Measurements from ENCODE around the gene HNF4A.
A peak's percentile ranks its signal among the peaks of the same experiment; 100 is the strongest.

DNA sequence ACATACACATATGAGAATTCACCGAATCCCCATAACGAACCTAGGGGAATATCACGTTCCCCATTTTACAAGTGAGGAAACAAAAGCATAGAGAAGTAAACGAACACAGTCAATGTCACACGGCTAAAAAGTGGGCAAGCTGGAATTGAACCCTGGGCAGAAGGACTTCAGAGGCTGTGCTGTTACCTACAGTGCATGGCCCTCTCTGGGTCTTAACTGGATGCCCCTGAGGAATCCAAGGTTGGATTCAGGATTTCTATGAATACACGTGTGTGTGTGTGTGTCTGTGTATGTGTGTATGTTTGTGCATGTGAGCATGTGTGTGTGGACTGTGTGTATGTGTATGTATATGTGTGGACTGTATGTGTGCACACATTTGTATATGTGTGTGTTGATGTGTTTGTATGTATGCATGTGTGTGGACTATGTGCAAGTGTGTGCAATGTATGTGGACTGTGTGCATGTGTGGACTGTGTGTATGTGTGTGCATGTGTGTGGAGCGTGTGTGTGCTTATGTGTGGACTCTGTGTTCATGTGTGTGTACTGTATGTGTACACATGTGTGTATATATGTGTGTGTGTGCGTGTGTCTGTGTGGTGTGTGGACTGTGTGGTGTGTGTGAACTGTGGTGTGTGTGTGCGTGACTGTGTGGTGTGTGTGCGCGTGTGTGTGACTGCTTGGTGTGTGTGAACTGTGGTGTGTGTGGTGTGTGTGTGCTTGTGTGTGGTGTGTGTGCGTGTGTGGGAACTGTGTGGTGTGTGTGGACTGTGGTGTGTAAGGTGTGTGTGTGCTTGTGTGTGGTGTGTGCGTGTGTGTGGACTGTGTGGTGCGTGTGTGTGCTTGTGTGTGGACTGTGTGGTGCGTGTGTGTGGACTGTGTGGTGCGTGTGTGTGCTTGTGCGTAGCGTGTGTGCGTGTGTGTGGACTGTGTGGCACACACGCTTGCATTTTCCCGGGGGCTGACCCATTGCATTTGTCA lies 49.0 kb downstream of the HNF4A start:
- TF ChIP-seq, protein P1, sequence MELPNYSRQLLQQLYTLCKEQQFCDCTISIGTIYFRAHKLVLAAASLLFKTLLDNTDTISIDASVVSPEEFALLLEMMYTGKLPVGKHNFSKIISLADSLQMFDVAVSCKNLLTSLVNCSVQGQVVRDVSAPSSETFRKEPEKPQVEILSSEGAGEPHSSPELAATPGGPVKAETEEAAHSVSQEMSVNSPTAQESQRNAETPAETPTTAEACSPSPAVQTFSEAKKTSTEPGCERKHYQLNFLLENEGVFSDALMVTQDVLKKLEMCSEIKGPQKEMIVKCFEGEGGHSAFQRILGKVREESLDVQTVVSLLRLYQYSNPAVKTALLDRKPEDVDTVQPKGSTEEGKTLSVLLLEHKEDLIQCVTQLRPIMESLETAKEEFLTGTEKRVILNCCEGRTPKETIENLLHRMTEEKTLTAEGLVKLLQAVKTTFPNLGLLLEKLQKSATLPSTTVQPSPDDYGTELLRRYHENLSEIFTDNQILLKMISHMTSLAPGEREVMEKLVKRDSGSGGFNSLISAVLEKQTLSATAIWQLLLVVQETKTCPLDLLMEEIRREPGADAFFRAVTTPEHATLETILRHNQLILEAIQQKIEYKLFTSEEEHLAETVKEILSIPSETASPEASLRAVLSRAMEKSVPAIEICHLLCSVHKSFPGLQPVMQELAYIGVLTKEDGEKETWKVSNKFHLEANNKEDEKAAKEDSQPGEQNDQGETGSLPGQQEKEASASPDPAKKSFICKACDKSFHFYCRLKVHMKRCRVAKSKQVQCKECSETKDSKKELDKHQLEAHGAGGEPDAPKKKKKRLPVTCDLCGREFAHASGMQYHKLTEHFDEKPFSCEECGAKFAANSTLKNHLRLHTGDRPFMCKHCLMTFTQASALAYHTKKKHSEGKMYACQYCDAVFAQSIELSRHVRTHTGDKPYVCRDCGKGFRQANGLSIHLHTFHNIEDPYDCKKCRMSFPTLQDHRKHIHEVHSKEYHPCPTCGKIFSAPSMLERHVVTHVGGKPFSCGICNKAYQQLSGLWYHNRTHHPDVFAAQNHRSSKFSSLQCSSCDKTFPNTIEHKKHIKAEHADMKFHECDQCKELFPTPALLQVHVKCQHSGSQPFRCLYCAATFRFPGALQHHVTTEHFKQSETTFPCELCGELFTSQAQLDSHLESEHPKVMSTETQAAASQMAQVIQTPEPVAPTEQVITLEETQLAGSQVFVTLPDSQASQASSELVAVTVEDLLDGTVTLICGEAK (IDR thresholded peaks at IDR 0.05) = no peak; the same call in 1 of the 2 replicates
- TF ChIP-seq, protein P1 (CRISPR knock-in tag; IDR thresholded peaks at IDR 0.05) = no peak; the same call in 1 of the 2 replicates
- TF ChIP-seq POLR2A (IDR thresholded peaks at IDR 0.05; ENCODE audit: insufficient read depth in 1 of 2, low read depth in 2 of 2, low read length in 2 of 2) (peak; percentile 52 to 88; a peak in 3 of 4 replicates), TBX3 (IDR thresholded peaks at IDR 0.05; ENCODE audit: borderline replicate concordance) (no peak), POLR2AphosphoS5 (IDR thresholded peaks at IDR 0.05; ENCODE audit: low read depth, low read length) (peak; percentile 94), JUND (CRISPR knock-in tag; IDR thresholded peaks at IDR 0.05) (peak; percentile 48; the same call in 1 of the 2 replicates), PHF20 (CRISPR knock-in tag; IDR thresholded peaks at IDR 0.05) (no peak), NR3C1 (CRISPR knock-in tag; IDR thresholded peaks at IDR 0.05) (no peak), HNRNPH1 (optimal IDR thresholded peaks at IDR 0.05; ENCODE audit: low read depth, low read length) (no peak)
- TF ChIP-seq, protein P2, sequence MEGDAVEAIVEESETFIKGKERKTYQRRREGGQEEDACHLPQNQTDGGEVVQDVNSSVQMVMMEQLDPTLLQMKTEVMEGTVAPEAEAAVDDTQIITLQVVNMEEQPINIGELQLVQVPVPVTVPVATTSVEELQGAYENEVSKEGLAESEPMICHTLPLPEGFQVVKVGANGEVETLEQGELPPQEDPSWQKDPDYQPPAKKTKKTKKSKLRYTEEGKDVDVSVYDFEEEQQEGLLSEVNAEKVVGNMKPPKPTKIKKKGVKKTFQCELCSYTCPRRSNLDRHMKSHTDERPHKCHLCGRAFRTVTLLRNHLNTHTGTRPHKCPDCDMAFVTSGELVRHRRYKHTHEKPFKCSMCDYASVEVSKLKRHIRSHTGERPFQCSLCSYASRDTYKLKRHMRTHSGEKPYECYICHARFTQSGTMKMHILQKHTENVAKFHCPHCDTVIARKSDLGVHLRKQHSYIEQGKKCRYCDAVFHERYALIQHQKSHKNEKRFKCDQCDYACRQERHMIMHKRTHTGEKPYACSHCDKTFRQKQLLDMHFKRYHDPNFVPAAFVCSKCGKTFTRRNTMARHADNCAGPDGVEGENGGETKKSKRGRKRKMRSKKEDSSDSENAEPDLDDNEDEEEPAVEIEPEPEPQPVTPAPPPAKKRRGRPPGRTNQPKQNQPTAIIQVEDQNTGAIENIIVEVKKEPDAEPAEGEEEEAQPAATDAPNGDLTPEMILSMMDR (CRISPR knock-in tag; IDR thresholded peaks at IDR 0.05) = no peak
- TF ChIP-seq, protein P3, sequence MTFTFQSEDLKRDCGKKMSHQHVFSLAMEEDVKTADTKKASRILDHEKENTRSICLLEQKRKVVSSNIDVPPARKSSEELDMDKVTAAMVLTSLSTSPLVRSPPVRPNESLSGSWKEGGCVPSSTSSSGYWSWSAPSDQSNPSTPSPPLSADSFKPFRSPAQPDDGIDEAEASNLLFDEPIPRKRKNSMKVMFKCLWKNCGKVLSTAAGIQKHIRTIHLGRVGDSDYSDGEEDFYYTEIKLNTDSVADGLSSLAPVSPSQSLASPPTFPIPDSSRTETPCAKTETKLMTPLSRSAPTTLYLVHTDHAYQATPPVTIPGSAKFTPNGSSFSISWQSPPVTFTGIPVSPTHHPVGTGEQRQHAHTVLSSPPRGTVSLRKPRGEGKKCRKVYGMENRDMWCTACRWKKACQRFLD (CRISPR knock-in tag; IDR thresholded peaks at IDR 0.05; ENCODE audit: borderline replicate concordance) = peak; percentile 76; the same call in 1 of the 2 replicates
